ENCODE results near the gene ZRANB1. TPM values are rescaled to one million over a fixed set of nuclear protein-coding genes. Genes with fewer than 3 reads are reported as not detected.

Gene ZRANB1
- total and polyA plus RNA-seq, 2 experiments from 2014 or later = 4.2 to 26.7 TPM

- Mint-ChIP-seq H3K9me3 (no peaks in the 10 kb centered on the region; the same call in 2 of the 3 replicates), H3K27ac (peak overlapping the region; percentile 86; the same call in 1 of the 2 replicates), H3K27me3 (ENCODE audit: insufficient read depth, low read depth, poor library complexity) (peaks cover 70% of the 10 kb centered on the region), H3K4me3 (no peak overlapping the region), H3K4me1 (peaks cover 2% of the 10 kb centered on the region; the same call in 1 of the 3 replicates), H3K36me3 (ENCODE audit: low read depth) (peaks cover 98% of the 10 kb centered on the region)
- no peaks in the 10 kb centered on the region for H3K9me2 ChIP-seq (ENCODE audit: insufficient read depth)
- no peak overlapping the region for H3K4me3 ChIP-seq
- H3K27me3 ChIP-seq (ENCODE audit: insufficient read depth) = no peaks in the 10 kb centered on the region
- H3F3A ChIP-seq (replicated peaks; ENCODE audit: low read depth) = peaks cover 50% of the 10 kb centered on the region
- no peaks in the 10 kb centered on the region; the same call in 1 of the 2 replicates for H3K4me1 ChIP-seq (ENCODE audit: insufficient read depth)
- ATAC-seq = no peak
- H4K20me1 ChIP-seq (replicated peaks; ENCODE audit: insufficient read depth) = peaks cover 35% of the 10 kb centered on the region
- H3K36me3 ChIP-seq (ENCODE audit: insufficient read depth) = peaks cover 38% of the 10 kb centered on the region
- H3K27ac ChIP-seq (ENCODE audit: low read depth) = peak overlapping the region; percentile 78; the same call in 1 of the 2 replicates
- H3K79me2 ChIP-seq (replicated peaks; ENCODE audit: insufficient read depth) = peaks cover 5% of the 10 kb centered on the region
- H2AFZ ChIP-seq = no peak overlapping the region
- H3K4me2 ChIP-seq = no peak overlapping the region
- TF ChIP-seq ETS1 (IDR thresholded peaks at IDR 0.05) (no peak), ZNF114 (CRISPR knock-in tag; IDR thresholded peaks at IDR 0.05) (no peak), EZH2 (IDR thresholded peaks at IDR 0.05; ENCODE audit: low read depth, unreplicated experiment) (no peak), STAT1 (IDR thresholded peaks at IDR 0.05; ENCODE audit: unreplicated experiment) (no peak), CREB1 (CRISPR knock-in tag; IDR thresholded peaks at IDR 0.05; ENCODE audit: low read depth) (no peak), POLR2AphosphoS5 (IDR thresholded peaks at IDR 0.05; ENCODE audit: low read depth) (no peak; the same call in 1 of the 2 replicates), JUNB (IDR thresholded peaks at IDR 0.05; ENCODE audit: unreplicated experiment) (no peak), EZH2phosphoT487 (IDR thresholded peaks at IDR 0.05; ENCODE audit: unreplicated experiment) (no peak), REST (IDR thresholded peaks at IDR 0.05; ENCODE audit: unreplicated experiment) (no peak), ZNF331 (CRISPR knock-in tag; IDR thresholded peaks at IDR 0.05; ENCODE audit: low read depth) (no peak), ZNF462 (CRISPR knock-in tag; IDR thresholded peaks at IDR 0.05) (no peak), NANOG (IDR thresholded peaks at IDR 0.05; ENCODE audit: borderline replicate concordance) (no peak), CTCF (conservative IDR thresholded peaks at IDR 0.05; ENCODE audit: low read depth in 2 of 2) (no peak)
- no peak for DNase-seq (ENCODE audit: low spot score)
Measured at GRCh38 chr10:124993736-124994451, 52.0 kb downstream of the ZRANB1 start.
